H1 (cell line): ENCODE data around the gene STARD9.

Source experiments
- ASH2L ChIP-seq: fragments of 200-600, 300-600 bp; sonication (generic); IDR thresholded peaks from one replicate; pipeline ENCODE4 v1.7.1; 2017; ENCODE audit warnings: low read length
- CTCF ChIP-seq, 3 experiments: IDR thresholded peaks; 1 replicate in 2 of 3; 2 replicates in 1 of 3; pipeline versions ENCODE4 v1.5.1 to v1.6.1; 2011; ENCODE audit warnings: low read length in 3 of 3, mild to moderate bottlenecking in 3 of 3, inconsistent platforms in 2 of 3, low read depth in 1 of 3, moderate library complexity in 1 of 3; ENCODE audit not compliant: insufficient read depth in 1 of 3; ENCODE audit errors: control extremely low read depth in 1 of 3
- GABPA ChIP-seq: IDR thresholded peaks from 2 replicates; pipeline ENCODE4 v1.6.1; 2011; ENCODE audit warnings: mild to moderate bottlenecking, low read length, moderate library complexity, borderline replicate concordance; ENCODE audit not compliant: insufficient read depth
- HDAC6 ChIP-seq: IDR thresholded peaks from one replicate; pipeline ENCODE4 v1.7.1; 2012; ENCODE audit warnings: low read depth, mild to moderate bottlenecking, inconsistent platforms, low read length, moderate library complexity
- JUN ChIP-seq: IDR thresholded peaks from 2 replicates; pipeline ENCODE4 v1.6.1; 2011; ENCODE audit warnings: low read depth, mild to moderate bottlenecking, improper control_type of control experiment, low read length
- KDM1A ChIP-seq: fragments of 200-600, 300-600 bp; sonication (generic); IDR thresholded peaks from 2 replicates; pipeline ENCODE4 v1.7.1; 2016; ENCODE audit warnings: mild to moderate bottlenecking, low read length, borderline replicate concordance
- POLR2A ChIP-seq, 2 experiments: IDR thresholded peaks; 1 replicate in 1 of 2; 2 replicates in 1 of 2; pipeline ENCODE4 v1.6.1; 2011; ENCODE audit warnings: low read depth in 2 of 2, low read length in 2 of 2, mild to moderate bottlenecking in 2 of 2; ENCODE audit errors: control extremely low read depth in 1 of 2
- POLR2AphosphoS5 ChIP-seq: IDR thresholded peaks from 2 replicates; pipeline ENCODE4 v1.6.1; 2011; ENCODE audit warnings: low read depth, low read length
- SIN3A ChIP-seq, 2 experiments: IDR thresholded peaks in 1 of 2; conservative IDR thresholded peaks in 1 of 2; 2 replicates each; pipeline ENCODE4 v1.6.1; 2011 to 2012; ENCODE audit warnings: low read length in 2 of 2, improper control_type of control experiment in 1 of 2, low read depth in 1 of 2, mild to moderate bottlenecking in 1 of 2
- TCF12 ChIP-seq: IDR thresholded peaks from 2 replicates; pipeline ENCODE4 v1.6.1; 2011; ENCODE audit warnings: low read depth, mild to moderate bottlenecking, low read length
- YY1 ChIP-seq: IDR thresholded peaks from 2 replicates; pipeline ENCODE4 v1.6.1; 2011; ENCODE audit warnings: low read depth, mild to moderate bottlenecking, low read length
- TF ChIP-seq, protein P1 (sequence below): IDR thresholded peaks from 2 replicates; pipeline ENCODE4 v1.6.1; 2012; ENCODE audit warnings: low read length, inconsistent platforms
- TF ChIP-seq, protein P2 (sequence below): fragments of 300-600 bp; sonication (generic); IDR thresholded peaks from 2 replicates; pipeline ENCODE4 v1.7.1; 2012; ENCODE audit warnings: low read length, moderate library complexity, mild to moderate bottlenecking, inconsistent platforms; ENCODE audit not compliant: insufficient replicate concordance

- TF ChIP-seq POLR2A (IDR thresholded peaks at IDR 0.05; ENCODE audit: control extremely low read depth in 1 of 2, low read depth in 2 of 2, low read length in 2 of 2) = no peak
- no peak for TF ChIP-seq HDAC6
- TF ChIP-seq, protein P1, sequence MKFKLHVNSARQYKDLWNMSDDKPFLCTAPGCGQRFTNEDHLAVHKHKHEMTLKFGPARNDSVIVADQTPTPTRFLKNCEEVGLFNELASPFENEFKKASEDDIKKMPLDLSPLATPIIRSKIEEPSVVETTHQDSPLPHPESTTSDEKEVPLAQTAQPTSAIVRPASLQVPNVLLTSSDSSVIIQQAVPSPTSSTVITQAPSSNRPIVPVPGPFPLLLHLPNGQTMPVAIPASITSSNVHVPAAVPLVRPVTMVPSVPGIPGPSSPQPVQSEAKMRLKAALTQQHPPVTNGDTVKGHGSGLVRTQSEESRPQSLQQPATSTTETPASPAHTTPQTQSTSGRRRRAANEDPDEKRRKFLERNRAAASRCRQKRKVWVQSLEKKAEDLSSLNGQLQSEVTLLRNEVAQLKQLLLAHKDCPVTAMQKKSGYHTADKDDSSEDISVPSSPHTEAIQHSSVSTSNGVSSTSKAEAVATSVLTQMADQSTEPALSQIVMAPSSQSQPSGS = no peak
- no peak for TF ChIP-seq JUN
- TF ChIP-seq SIN3A (conservative IDR thresholded peaks at IDR 0.05 in 1 of 2, IDR thresholded peaks at IDR 0.05 in 1 of 2; ENCODE audit: low read depth in 1 of 2, low read length in 2 of 2) = no peak
- TF ChIP-seq, protein P2, sequence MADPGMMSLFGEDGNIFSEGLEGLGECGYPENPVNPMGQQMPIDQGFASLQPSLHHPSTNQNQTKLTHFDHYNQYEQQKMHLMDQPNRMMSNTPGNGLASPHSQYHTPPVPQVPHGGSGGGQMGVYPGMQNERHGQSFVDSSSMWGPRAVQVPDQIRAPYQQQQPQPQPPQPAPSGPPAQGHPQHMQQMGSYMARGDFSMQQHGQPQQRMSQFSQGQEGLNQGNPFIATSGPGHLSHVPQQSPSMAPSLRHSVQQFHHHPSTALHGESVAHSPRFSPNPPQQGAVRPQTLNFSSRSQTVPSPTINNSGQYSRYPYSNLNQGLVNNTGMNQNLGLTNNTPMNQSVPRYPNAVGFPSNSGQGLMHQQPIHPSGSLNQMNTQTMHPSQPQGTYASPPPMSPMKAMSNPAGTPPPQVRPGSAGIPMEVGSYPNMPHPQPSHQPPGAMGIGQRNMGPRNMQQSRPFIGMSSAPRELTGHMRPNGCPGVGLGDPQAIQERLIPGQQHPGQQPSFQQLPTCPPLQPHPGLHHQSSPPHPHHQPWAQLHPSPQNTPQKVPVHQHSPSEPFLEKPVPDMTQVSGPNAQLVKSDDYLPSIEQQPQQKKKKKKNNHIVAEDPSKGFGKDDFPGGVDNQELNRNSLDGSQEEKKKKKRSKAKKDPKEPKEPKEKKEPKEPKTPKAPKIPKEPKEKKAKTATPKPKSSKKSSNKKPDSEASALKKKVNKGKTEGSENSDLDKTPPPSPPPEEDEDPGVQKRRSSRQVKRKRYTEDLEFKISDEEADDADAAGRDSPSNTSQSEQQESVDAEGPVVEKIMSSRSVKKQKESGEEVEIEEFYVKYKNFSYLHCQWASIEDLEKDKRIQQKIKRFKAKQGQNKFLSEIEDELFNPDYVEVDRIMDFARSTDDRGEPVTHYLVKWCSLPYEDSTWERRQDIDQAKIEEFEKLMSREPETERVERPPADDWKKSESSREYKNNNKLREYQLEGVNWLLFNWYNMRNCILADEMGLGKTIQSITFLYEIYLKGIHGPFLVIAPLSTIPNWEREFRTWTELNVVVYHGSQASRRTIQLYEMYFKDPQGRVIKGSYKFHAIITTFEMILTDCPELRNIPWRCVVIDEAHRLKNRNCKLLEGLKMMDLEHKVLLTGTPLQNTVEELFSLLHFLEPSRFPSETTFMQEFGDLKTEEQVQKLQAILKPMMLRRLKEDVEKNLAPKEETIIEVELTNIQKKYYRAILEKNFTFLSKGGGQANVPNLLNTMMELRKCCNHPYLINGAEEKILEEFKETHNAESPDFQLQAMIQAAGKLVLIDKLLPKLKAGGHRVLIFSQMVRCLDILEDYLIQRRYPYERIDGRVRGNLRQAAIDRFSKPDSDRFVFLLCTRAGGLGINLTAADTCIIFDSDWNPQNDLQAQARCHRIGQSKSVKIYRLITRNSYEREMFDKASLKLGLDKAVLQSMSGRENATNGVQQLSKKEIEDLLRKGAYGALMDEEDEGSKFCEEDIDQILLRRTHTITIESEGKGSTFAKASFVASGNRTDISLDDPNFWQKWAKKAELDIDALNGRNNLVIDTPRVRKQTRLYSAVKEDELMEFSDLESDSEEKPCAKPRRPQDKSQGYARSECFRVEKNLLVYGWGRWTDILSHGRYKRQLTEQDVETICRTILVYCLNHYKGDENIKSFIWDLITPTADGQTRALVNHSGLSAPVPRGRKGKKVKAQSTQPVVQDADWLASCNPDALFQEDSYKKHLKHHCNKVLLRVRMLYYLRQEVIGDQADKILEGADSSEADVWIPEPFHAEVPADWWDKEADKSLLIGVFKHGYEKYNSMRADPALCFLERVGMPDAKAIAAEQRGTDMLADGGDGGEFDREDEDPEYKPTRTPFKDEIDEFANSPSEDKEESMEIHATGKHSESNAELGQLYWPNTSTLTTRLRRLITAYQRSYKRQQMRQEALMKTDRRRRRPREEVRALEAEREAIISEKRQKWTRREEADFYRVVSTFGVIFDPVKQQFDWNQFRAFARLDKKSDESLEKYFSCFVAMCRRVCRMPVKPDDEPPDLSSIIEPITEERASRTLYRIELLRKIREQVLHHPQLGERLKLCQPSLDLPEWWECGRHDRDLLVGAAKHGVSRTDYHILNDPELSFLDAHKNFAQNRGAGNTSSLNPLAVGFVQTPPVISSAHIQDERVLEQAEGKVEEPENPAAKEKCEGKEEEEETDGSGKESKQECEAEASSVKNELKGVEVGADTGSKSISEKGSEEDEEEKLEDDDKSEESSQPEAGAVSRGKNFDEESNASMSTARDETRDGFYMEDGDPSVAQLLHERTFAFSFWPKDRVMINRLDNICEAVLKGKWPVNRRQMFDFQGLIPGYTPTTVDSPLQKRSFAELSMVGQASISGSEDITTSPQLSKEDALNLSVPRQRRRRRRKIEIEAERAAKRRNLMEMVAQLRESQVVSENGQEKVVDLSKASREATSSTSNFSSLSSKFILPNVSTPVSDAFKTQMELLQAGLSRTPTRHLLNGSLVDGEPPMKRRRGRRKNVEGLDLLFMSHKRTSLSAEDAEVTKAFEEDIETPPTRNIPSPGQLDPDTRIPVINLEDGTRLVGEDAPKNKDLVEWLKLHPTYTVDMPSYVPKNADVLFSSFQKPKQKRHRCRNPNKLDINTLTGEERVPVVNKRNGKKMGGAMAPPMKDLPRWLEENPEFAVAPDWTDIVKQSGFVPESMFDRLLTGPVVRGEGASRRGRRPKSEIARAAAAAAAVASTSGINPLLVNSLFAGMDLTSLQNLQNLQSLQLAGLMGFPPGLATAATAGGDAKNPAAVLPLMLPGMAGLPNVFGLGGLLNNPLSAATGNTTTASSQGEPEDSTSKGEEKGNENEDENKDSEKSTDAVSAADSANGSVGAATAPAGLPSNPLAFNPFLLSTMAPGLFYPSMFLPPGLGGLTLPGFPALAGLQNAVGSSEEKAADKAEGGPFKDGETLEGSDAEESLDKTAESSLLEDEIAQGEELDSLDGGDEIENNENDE = no peak
- no peak for TF ChIP-seq GABPA
- TF ChIP-seq CTCF (IDR thresholded peaks at IDR 0.05; ENCODE audit: control extremely low read depth in 1 of 3, insufficient read depth in 1 of 3, low read depth in 1 of 3, low read length in 3 of 3) = no peak
- TF ChIP-seq POLR2AphosphoS5 = no peak
- no peak for TF ChIP-seq KDM1A
- no peak for TF ChIP-seq TCF12
- no peak for TF ChIP-seq ASH2L
- no peak for TF ChIP-seq YY1
Observed at GRCh38 chr15:42725331-42725903, 150.0 kb downstream of the STARD9 start.
